ENCODE data around the gene VWA3A. TPM values are rescaled to one million over a fixed set of nuclear protein-coding genes. Genes with fewer than 3 reads are reported as not detected.

VWA3A gene
- total RNA-seq, 1 donor from 2014 or later = 0.27 TPM

DNA sequence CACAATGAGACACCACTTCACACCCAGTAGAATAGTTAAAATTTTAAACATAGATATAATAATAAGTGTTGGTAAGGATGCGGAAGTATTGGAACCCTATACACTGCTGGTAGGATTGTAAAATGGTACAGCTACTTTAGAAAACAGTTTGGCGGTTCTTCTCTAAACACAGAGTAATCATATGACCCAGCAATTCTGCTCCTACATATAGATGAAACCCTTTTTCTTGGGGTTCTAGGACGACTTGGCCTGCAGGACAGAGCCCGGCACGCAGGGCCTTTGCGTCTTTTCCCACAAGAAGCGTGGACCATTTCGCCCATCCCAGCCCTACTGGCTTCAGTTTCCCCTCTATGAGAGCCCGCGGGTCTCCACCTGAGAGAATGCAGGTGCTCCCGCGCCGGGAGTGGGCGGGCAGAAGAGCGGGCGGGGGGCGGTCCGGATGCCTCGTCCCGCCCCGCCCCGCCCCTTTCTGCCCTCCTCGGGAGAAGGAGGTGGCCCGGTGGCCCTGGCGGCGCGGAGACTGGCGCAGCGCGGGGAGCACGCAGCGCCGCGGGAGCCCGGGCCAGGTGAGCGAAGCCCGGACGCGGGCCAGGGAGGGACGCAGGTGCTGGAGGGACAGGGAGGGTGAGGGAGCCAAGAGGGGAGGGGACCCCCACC, 69.8 kb downstream of the VWA3A start, which contains the start of gene SDR42E2:
Gene SDR42E2, plus strand, starts transcription at position 508 of the 657 bp plus-strand sequence. CDS start 3,077 bp downstream, outside the sequence.
- TF ChIP-seq, protein P1, sequence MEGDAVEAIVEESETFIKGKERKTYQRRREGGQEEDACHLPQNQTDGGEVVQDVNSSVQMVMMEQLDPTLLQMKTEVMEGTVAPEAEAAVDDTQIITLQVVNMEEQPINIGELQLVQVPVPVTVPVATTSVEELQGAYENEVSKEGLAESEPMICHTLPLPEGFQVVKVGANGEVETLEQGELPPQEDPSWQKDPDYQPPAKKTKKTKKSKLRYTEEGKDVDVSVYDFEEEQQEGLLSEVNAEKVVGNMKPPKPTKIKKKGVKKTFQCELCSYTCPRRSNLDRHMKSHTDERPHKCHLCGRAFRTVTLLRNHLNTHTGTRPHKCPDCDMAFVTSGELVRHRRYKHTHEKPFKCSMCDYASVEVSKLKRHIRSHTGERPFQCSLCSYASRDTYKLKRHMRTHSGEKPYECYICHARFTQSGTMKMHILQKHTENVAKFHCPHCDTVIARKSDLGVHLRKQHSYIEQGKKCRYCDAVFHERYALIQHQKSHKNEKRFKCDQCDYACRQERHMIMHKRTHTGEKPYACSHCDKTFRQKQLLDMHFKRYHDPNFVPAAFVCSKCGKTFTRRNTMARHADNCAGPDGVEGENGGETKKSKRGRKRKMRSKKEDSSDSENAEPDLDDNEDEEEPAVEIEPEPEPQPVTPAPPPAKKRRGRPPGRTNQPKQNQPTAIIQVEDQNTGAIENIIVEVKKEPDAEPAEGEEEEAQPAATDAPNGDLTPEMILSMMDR (IDR thresholded peaks at IDR 0.05) = no peak
- peaks cover 24% of the 10 kb centered on the region for H3K27me3 Mint-ChIP-seq (ENCODE audit: unreplicated experiment)
- H3K27ac Mint-ChIP-seq (ENCODE audit: unreplicated experiment) = no peak within 1 kb of the TSS
- H3K9me3 Mint-ChIP-seq (ENCODE audit: unreplicated experiment) = no peaks in the 10 kb centered on the region
- no peak within 1 kb of the TSS for H3K4me3 Mint-ChIP-seq (ENCODE audit: unreplicated experiment)
- no peaks in the 10 kb centered on the region for H3K4me1 Mint-ChIP-seq (ENCODE audit: unreplicated experiment)
- H3K36me3 Mint-ChIP-seq (ENCODE audit: unreplicated experiment) = no peaks in the 10 kb centered on the region
- no peak for DNase-seq (ENCODE audit: extremely low spot score, unreplicated experiment)

GRCh38 chr16:22162656-22163009, 70.3 kb downstream of the VWA3A start:
- Mint-ChIP-seq H3K4me3 (ENCODE audit: unreplicated experiment) (no peak overlapping the region), H3K9me3 (ENCODE audit: unreplicated experiment) (no peaks in the 10 kb centered on the region), H3K36me3 (ENCODE audit: unreplicated experiment) (no peaks in the 10 kb centered on the region), H3K4me1 (ENCODE audit: unreplicated experiment) (no peaks in the 10 kb centered on the region), H3K27me3 (ENCODE audit: unreplicated experiment) (peaks cover 24% of the 10 kb centered on the region), H3K27ac (ENCODE audit: unreplicated experiment) (no peak overlapping the region)
- TF ChIP-seq, protein P1 (IDR thresholded peaks at IDR 0.05) = no peak
- no peak for DNase-seq (ENCODE audit: extremely low spot score, unreplicated experiment)

DNA sequence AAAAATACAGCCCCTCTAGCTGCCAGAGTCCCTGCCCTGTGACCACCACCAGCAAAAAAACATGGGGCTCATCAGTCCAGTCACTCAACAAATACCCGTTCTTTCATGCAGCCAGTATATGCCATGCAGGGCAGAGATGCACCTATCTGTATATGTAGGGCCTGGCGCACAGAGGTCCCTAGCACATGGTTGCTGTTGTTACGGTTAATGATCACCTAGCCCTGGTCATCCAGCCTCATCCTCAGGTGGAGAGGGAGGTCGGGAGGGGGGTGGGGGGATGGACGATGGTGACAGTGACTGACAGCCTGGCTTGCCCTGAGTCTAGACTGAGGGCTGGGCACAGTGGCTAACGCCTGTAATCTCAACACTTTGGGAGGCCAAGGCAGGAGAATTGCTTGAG, 71.5 kb downstream of the VWA3A start:
- Mint-ChIP-seq H3K4me3 (ENCODE audit: unreplicated experiment) (no peak overlapping the region), H3K4me1 (ENCODE audit: unreplicated experiment) (no peaks in the 10 kb centered on the region), H3K9me3 (ENCODE audit: unreplicated experiment) (no peaks in the 10 kb centered on the region), H3K36me3 (ENCODE audit: unreplicated experiment) (no peaks in the 10 kb centered on the region), H3K27ac (ENCODE audit: unreplicated experiment) (no peak overlapping the region), H3K27me3 (ENCODE audit: unreplicated experiment) (peaks cover 24% of the 10 kb centered on the region)
- DNase-seq (ENCODE audit: extremely low spot score, unreplicated experiment) = no peak
- TF ChIP-seq, protein P1 (IDR thresholded peaks at IDR 0.05) = no peak

GRCh38 chr16:22164482-22164881, 72.1 kb downstream of the VWA3A start:
- TF ChIP-seq, protein P1 (IDR thresholded peaks at IDR 0.05) = no peak
- H3K4me3 Mint-ChIP-seq (ENCODE audit: unreplicated experiment) = no peak overlapping the region
- peaks cover 24% of the 10 kb centered on the region for H3K27me3 Mint-ChIP-seq (ENCODE audit: unreplicated experiment)
- H3K27ac Mint-ChIP-seq (ENCODE audit: unreplicated experiment) = no peak overlapping the region
- no peaks in the 10 kb centered on the region for H3K4me1 Mint-ChIP-seq (ENCODE audit: unreplicated experiment)
- H3K9me3 Mint-ChIP-seq (ENCODE audit: unreplicated experiment) = no peaks in the 10 kb centered on the region
- H3K36me3 Mint-ChIP-seq (ENCODE audit: unreplicated experiment) = no peaks in the 10 kb centered on the region
- no peak for DNase-seq (ENCODE audit: extremely low spot score, unreplicated experiment)

GRCh38 chr16:22165508-22166285, 73.4 kb downstream of the VWA3A start:
- Mint-ChIP-seq H3K27ac (ENCODE audit: unreplicated experiment) (no peak overlapping the region), H3K4me1 (ENCODE audit: unreplicated experiment) (no peaks in the 10 kb centered on the region), H3K27me3 (ENCODE audit: unreplicated experiment) (peaks cover 14% of the 10 kb centered on the region), H3K36me3 (ENCODE audit: unreplicated experiment) (no peaks in the 10 kb centered on the region), H3K9me3 (ENCODE audit: unreplicated experiment) (no peaks in the 10 kb centered on the region), H3K4me3 (ENCODE audit: unreplicated experiment) (no peak overlapping the region)
- TF ChIP-seq, protein P1 (IDR thresholded peaks at IDR 0.05) = no peak
- DNase-seq (ENCODE audit: extremely low spot score, unreplicated experiment) = no peak
